ENCODE measurements around the gene CXCL3. TPM values are rescaled to one million over a fixed set of nuclear protein-coding genes. Genes with fewer than 3 reads are reported as not detected.

CXCL3 gene
- total and polyA plus RNA-seq, 2 donors = 3.2 to 3.3 TPM

GRCh38 chr4:74072739-74073138 lies 34.2 kb upstream of the CXCL3 start:
- H3K27me3 ChIP-seq (ENCODE audit: control insufficient read depth in 2 of 2, insufficient read depth in 1 of 2, low read length in 1 of 2) = no peaks in the 10 kb centered on the region
- no peaks in the 10 kb centered on the region for H3K4me1 ChIP-seq (ENCODE audit: control insufficient read depth in 2 of 2, insufficient read depth in 2 of 2, low read length in 2 of 2)
- H3K9me3 ChIP-seq (ENCODE audit: control insufficient read depth in 2 of 2, insufficient read depth in 1 of 2, low read length in 1 of 2) = no peaks in the 10 kb centered on the region
- WGBS = 99% methylated on average over 1 of the region's 1 CpG
- DNase-seq (ENCODE audit: low read depth in 6 of 9, low spot score in 9 of 9) = no peak
- no peaks in the 10 kb centered on the region for H3K36me3 ChIP-seq (ENCODE audit: control insufficient read depth in 2 of 2, insufficient read depth in 2 of 2, low read length in 1 of 2)
- H3K27ac ChIP-seq (ENCODE audit: low read depth in 1 of 2, low read length in 1 of 2) = no peak overlapping the region
- H3K4me3 ChIP-seq (ENCODE audit: low read length in 2 of 2) = no peak overlapping the region

GRCh38 chr4:74067586-74067985 lies 29.1 kb upstream of the CXCL3 start:
- no peak for DNase-seq (ENCODE audit: low read depth in 6 of 9, low spot score in 9 of 9)
- H3K9me3 ChIP-seq (ENCODE audit: control insufficient read depth in 2 of 2, insufficient read depth in 1 of 2, low read length in 1 of 2) = no peaks in the 10 kb centered on the region
- no peak overlapping the region for H3K4me3 ChIP-seq (ENCODE audit: low read length in 2 of 2)
- H3K36me3 ChIP-seq (ENCODE audit: control insufficient read depth in 2 of 2, insufficient read depth in 2 of 2, low read length in 1 of 2) = no peaks in the 10 kb centered on the region
- no peaks in the 10 kb centered on the region for H3K27me3 ChIP-seq (ENCODE audit: control insufficient read depth in 2 of 2, insufficient read depth in 1 of 2, low read length in 1 of 2)
- no peaks in the 10 kb centered on the region for H3K4me1 ChIP-seq (ENCODE audit: control insufficient read depth in 2 of 2, insufficient read depth in 2 of 2, low read length in 2 of 2)
- H3K27ac ChIP-seq (ENCODE audit: low read depth in 1 of 2, low read length in 1 of 2) = no peak overlapping the region

DNA sequence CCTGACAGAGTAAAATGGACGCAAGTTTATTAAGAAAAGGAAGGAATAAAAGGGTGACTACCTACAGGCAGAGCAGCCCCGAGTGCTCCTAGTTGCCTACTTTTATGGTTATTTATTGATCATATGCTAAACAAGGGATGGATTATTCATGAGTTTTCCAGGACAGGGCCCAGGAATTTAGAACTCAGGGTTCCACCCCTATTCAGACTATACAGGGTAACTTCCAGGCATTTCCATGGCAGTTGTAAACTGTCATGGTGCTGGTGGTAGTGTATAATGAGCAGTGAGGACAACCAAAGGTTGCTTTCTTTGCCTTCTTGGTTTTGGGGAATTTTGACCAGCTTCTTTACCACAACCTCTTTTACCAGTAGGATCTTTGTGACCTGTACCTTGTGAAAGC lies 27.7 kb upstream of the CXCL3 start:
- Histone ChIP-seq H3K36me3 (ENCODE audit: control insufficient read depth in 2 of 2, insufficient read depth in 2 of 2, low read length in 1 of 2) (no peaks in the 10 kb centered on the region), H3K9me3 (ENCODE audit: control insufficient read depth in 2 of 2, insufficient read depth in 1 of 2, low read length in 1 of 2) (no peaks in the 10 kb centered on the region), H3K4me3 (ENCODE audit: low read length in 2 of 2) (no peak overlapping the region), H3K4me1 (ENCODE audit: control insufficient read depth in 2 of 2, insufficient read depth in 2 of 2, low read length in 2 of 2) (no peaks in the 10 kb centered on the region), H3K27ac (ENCODE audit: low read depth in 1 of 2, low read length in 1 of 2) (no peak overlapping the region), H3K27me3 (ENCODE audit: control insufficient read depth in 2 of 2, insufficient read depth in 1 of 2, low read length in 1 of 2) (no peaks in the 10 kb centered on the region)
- 98% methylated on average over 2 of the region's 2 CpGs for WGBS
- no peak for DNase-seq (ENCODE audit: low read depth in 6 of 9, low spot score in 9 of 9)

- Histone ChIP-seq H3K9me3 (ENCODE audit: control insufficient read depth in 2 of 2, insufficient read depth in 1 of 2, low read length in 1 of 2) (no peaks in the 10 kb centered on the region), H3K27ac (ENCODE audit: low read depth in 1 of 2, low read length in 1 of 2) (no peak overlapping the region), H3K36me3 (ENCODE audit: control insufficient read depth in 2 of 2, insufficient read depth in 2 of 2, low read length in 1 of 2) (no peaks in the 10 kb centered on the region), H3K27me3 (ENCODE audit: control insufficient read depth in 2 of 2, insufficient read depth in 1 of 2, low read length in 1 of 2) (no peaks in the 10 kb centered on the region), H3K4me1 (ENCODE audit: control insufficient read depth in 2 of 2, insufficient read depth in 2 of 2, low read length in 2 of 2) (no peaks in the 10 kb centered on the region), H3K4me3 (ENCODE audit: low read length in 2 of 2) (no peak overlapping the region)
- 96% methylated on average over 6 of the region's 6 CpGs for WGBS
- DNase-seq (ENCODE audit: low read depth in 6 of 9, low spot score in 9 of 9) = no peak
These were observed 26.7 kb upstream of the CXCL3 start for GRCh38 chr4:74065115-74065642.

DNA sequence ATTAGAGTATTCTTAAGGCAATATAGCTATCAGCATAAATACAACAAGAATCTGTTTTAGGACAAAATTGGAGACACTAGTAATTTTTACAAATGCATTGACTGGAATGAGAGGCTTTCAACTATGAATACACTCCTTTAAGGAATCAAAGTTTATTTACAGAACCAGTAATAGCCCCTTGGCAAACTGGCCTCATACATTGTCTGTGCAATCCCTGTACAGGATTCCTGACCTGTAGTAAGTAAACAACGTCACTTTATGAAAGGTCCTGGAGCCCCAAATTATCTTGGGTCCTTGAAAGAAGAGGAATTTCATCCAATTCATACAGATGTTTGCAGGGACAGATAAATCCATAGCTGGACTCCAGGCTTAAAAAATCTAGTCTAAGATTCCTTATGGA lies 25.4 kb upstream of the CXCL3 start:
- Histone ChIP-seq H3K4me1 (ENCODE audit: control insufficient read depth in 2 of 2, insufficient read depth in 2 of 2, low read length in 2 of 2) (no peaks in the 10 kb centered on the region), H3K27me3 (ENCODE audit: control insufficient read depth in 2 of 2, insufficient read depth in 1 of 2, low read length in 1 of 2) (no peaks in the 10 kb centered on the region), H3K27ac (ENCODE audit: low read depth in 1 of 2, low read length in 1 of 2) (no peak overlapping the region), H3K9me3 (ENCODE audit: control insufficient read depth in 2 of 2, insufficient read depth in 1 of 2, low read length in 1 of 2) (no peaks in the 10 kb centered on the region), H3K36me3 (ENCODE audit: control insufficient read depth in 2 of 2, insufficient read depth in 2 of 2, low read length in 1 of 2) (no peaks in the 10 kb centered on the region), H3K4me3 (ENCODE audit: low read length in 2 of 2) (no peak overlapping the region)
- 96% methylated on average over 1 of the region's 1 CpG for WGBS
- DNase-seq (ENCODE audit: low read depth in 6 of 9, low spot score in 9 of 9) = no peak

GRCh38 chr4:74062953-74063352 lies 24.5 kb upstream of the CXCL3 start:
- no peaks in the 10 kb centered on the region for H3K9me3 ChIP-seq (ENCODE audit: control insufficient read depth in 2 of 2, insufficient read depth in 1 of 2, low read length in 1 of 2)
- DNase-seq (ENCODE audit: low read depth in 6 of 9, low spot score in 9 of 9) = no peak
- no peaks in the 10 kb centered on the region for H3K36me3 ChIP-seq (ENCODE audit: control insufficient read depth in 2 of 2, insufficient read depth in 2 of 2, low read length in 1 of 2)
- no peak overlapping the region for H3K4me3 ChIP-seq (ENCODE audit: low read length in 2 of 2)
- H3K27ac ChIP-seq (ENCODE audit: low read depth in 1 of 2, low read length in 1 of 2) = no peak overlapping the region
- no peaks in the 10 kb centered on the region for H3K4me1 ChIP-seq (ENCODE audit: control insufficient read depth in 2 of 2, insufficient read depth in 2 of 2, low read length in 2 of 2)
- H3K27me3 ChIP-seq (ENCODE audit: control insufficient read depth in 2 of 2, insufficient read depth in 1 of 2, low read length in 1 of 2) = no peaks in the 10 kb centered on the region

DNA sequence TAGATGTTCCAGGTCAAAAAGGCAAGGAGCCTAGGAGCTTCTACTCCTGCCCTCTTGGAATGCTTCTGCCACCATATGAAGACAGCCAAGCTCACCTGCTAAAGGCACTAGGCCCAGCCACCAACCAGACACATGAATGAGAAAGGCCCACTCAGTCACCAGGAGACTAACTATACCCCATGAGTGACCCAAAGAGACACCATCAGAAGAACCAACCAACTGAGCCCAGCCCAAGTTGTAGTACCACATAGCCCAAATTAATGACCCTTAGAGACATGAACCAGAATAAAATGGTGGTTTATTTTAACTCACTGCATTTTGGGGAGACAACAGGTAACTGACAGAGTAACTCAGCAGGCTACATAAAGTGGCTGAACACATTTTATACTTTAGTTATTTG lies 22.9 kb upstream of the CXCL3 start:
- no peaks in the 10 kb centered on the region for H3K9me3 ChIP-seq (ENCODE audit: control insufficient read depth in 2 of 2, insufficient read depth in 1 of 2, low read length in 1 of 2)
- no peak overlapping the region for H3K27ac ChIP-seq (ENCODE audit: low read depth in 1 of 2, low read length in 1 of 2)
- H3K27me3 ChIP-seq (ENCODE audit: control insufficient read depth in 2 of 2, insufficient read depth in 1 of 2, low read length in 1 of 2) = no peaks in the 10 kb centered on the region
- H3K36me3 ChIP-seq (ENCODE audit: control insufficient read depth in 2 of 2, insufficient read depth in 2 of 2, low read length in 1 of 2) = no peaks in the 10 kb centered on the region
- H3K4me3 ChIP-seq (ENCODE audit: low read length in 2 of 2) = no peak overlapping the region
- DNase-seq (ENCODE audit: low read depth in 6 of 9, low spot score in 9 of 9) = no peak
- no peaks in the 10 kb centered on the region for H3K4me1 ChIP-seq (ENCODE audit: control insufficient read depth in 2 of 2, insufficient read depth in 2 of 2, low read length in 2 of 2)

DNA sequence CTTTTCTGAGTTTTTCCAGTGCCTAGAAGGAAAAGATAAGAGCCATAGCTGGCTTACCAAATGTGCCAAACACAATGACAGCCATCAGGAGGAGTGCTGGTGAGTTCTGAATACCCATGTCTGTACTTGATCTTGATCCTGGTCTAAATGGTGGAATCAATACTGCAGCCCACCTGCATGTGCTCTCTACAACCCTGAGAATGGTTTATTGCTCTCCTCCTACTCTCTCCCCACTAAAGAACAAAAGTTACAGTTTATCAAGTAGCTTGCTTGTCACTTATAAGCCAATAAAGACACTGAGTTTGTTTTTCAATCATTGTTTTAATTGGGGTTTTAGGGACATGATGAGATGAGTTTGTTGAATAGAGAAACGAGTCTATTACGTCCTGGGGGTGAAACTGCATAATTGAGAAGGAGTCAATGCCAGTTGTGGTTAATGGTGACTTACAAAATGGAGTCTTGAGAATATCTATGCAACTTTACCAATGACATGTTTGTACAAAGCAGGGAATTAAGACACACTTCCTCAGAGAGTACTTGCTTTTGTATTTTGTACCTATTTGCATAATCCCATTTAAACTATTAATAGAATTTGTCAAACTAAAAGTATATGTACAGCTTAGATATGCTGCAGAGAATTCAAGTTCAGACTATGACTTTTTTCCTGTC lies 20.8 kb upstream of the CXCL3 start:
- DNase-seq (ENCODE audit: low read depth in 6 of 9, low spot score in 9 of 9) = no peak
- H3K4me3 ChIP-seq (ENCODE audit: low read length in 2 of 2) = no peak overlapping the region
- WGBS = 96% methylated on average over 2 of the region's 2 CpGs
- H3K27ac ChIP-seq (ENCODE audit: low read depth in 1 of 2, low read length in 1 of 2) = no peak overlapping the region
- no peaks in the 10 kb centered on the region for H3K27me3 ChIP-seq (ENCODE audit: control insufficient read depth in 2 of 2, insufficient read depth in 1 of 2, low read length in 1 of 2)
- no peaks in the 10 kb centered on the region for H3K9me3 ChIP-seq (ENCODE audit: control insufficient read depth in 2 of 2, insufficient read depth in 1 of 2, low read length in 1 of 2)
- H3K4me1 ChIP-seq (ENCODE audit: control insufficient read depth in 2 of 2, insufficient read depth in 2 of 2, low read length in 2 of 2) = peaks cover 9% of the 10 kb centered on the region in 2 donors
- no peaks in the 10 kb centered on the region for H3K36me3 ChIP-seq (ENCODE audit: control insufficient read depth in 2 of 2, insufficient read depth in 2 of 2, low read length in 1 of 2)

DNA sequence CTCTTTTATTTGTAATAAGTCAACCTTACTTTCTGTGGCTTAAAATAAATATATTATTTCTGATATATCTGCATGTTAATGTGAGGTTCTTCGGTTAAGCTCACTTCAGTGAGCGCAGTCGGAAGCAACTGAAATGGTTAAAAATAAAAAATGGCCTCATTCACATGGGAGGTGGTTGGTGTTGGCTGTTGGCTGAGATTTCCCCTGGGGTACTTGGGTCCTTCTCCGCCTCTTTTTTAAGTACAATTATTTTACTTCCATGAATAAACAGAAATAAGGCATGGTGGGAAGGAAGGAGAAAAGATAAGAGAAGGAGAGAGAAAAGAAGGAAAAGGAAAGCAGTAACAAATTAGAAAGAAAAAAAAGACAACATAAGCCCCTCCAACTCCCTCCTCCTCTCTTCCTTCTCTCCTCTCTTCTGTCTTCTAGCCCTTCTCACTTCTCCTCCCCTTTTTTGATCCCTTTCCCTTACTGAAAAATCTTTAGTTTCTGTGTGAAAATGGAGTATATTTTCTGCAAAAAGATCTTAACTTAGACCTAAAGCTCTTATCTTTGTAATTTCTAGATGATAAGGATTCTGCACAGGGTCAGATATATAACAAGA lies 19.7 kb upstream of the CXCL3 start:
- no peak for DNase-seq (ENCODE audit: low read depth in 6 of 9, low spot score in 9 of 9)

More for the DNA sequence above, 19.7 kb upstream of the CXCL3 start:
- H3K4me3 ChIP-seq (ENCODE audit: low read length in 2 of 2) = no peak overlapping the region
- no peaks in the 10 kb centered on the region for H3K27me3 ChIP-seq (ENCODE audit: control insufficient read depth in 2 of 2, insufficient read depth in 1 of 2, low read length in 1 of 2)
- no peak overlapping the region for H3K27ac ChIP-seq (ENCODE audit: low read depth in 1 of 2, low read length in 1 of 2)
- no peaks in the 10 kb centered on the region for H3K9me3 ChIP-seq (ENCODE audit: control insufficient read depth in 2 of 2, insufficient read depth in 1 of 2, low read length in 1 of 2)
- H3K4me1 ChIP-seq (ENCODE audit: control insufficient read depth in 2 of 2, insufficient read depth in 2 of 2, low read length in 2 of 2) = peaks cover 14% of the 10 kb centered on the region in 2 donors
- no peaks in the 10 kb centered on the region for H3K36me3 ChIP-seq (ENCODE audit: control insufficient read depth in 2 of 2, insufficient read depth in 2 of 2, low read length in 1 of 2)
- 99% methylated on average over 4 of the region's 4 CpGs for WGBS
